Cardiac muscle cell (in vitro differentiated cells and primary cell): Measurements from ENCODE around the gene KANSL3. TPM values are rescaled to one million over a fixed set of nuclear protein-coding genes. Genes with fewer than 3 reads are reported as not detected.

Source experiments
- DNase-seq, 2 donors: peaks; one replicate each; pipeline versions ENCODE4 v3.0.0 to v3.0.0-alpha.2; 2010 to 2017; ENCODE audit warnings: low read depth in 1 of 2, low spot score in 1 of 2
- H3K27ac ChIP-seq: fragments of 200-600 bp; sonication (generic); 2 replicates; pipeline ENCODE4 v1.5.1; 2016
- H3K27me3 ChIP-seq: fragments of 200-600 bp; sonication (generic); 2 replicates; pipeline ENCODE4 v1.6.0; 2016; ENCODE audit warnings: control low read depth
- H3K36me3 ChIP-seq: fragments of 200-600 bp; sonication (generic); 2 replicates; pipeline ENCODE4 v1.5.1; 2016; ENCODE audit warnings: control low read depth
- H3K4me1 ChIP-seq: fragments of 200-600 bp; sonication (generic); 2 replicates; pipeline ENCODE4 v1.8.1; 2017; ENCODE audit warnings: low read depth, mild to moderate bottlenecking, mixed run types
- H3K4me3 ChIP-seq: fragments of 200-600 bp; sonication (generic); 2 replicates; pipeline ENCODE4 v1.5.1; 2016; ENCODE audit warnings: mild to moderate bottlenecking
- H3K9me3 ChIP-seq: fragments of 200-600 bp; sonication (generic); 2 replicates; pipeline ENCODE4 v1.5.1; 2017; ENCODE audit warnings: low read depth, mild to moderate bottlenecking, control low read depth
- CTCF ChIP-seq: IDR thresholded peaks from 2 replicates; pipeline ENCODE4 v1.5.1; 2012; ENCODE audit warnings: low read depth, mild to moderate bottlenecking, low read length
- polyA plus RNA-seq: library from polyadenylated mRNA; unstranded; fragments of >200 nt; fragmentation: Nextera tagmentation; extraction: Ambion mirVana; gene quantifications from 2 replicates; pipeline ENCODE4 v1.2.1, GENCODE V29; 2016
- total RNA-seq: library from RNA; depleted of rRNA; stranded (reverse); fragments of >200 nt; gene quantifications from 2 replicates; pipeline ENCODE4 v1.2.3, GENCODE V29; 2016

The KANSL3 gene
- total and polyA plus RNA-seq, 2 experiments from 2014 or later, result 40.4 to 59.2 TPM

- Histone ChIP-seq H3K27ac (no peak overlapping the region), H3K9me3 (no peaks in the 10 kb centered on the region), H3K27me3 (no peaks in the 10 kb centered on the region), H3K4me1 (no peaks in the 10 kb centered on the region), H3K4me3 (no peak overlapping the region), H3K36me3 (no peaks in the 10 kb centered on the region)
- no peak for TF ChIP-seq CTCF
- no peak for DNase-seq
Observed at GRCh38 chr2:96552315-96553175, 85.6 kb downstream of the KANSL3 start.

GRCh38 chr2:96551605-96552314 is 86.4 kb downstream of the KANSL3 start:
- no peak for TF ChIP-seq CTCF
- Histone ChIP-seq H3K36me3 (no peaks in the 10 kb centered on the region), H3K27me3 (no peaks in the 10 kb centered on the region), H3K9me3 (no peaks in the 10 kb centered on the region), H3K4me1 (no peaks in the 10 kb centered on the region), H3K4me3 (no peak overlapping the region), H3K27ac (no peak overlapping the region)
- no peak for DNase-seq

- DNase-seq, result no peak
- Histone ChIP-seq H3K27me3 (no peaks in the 10 kb centered on the region), H3K4me3 (no peak overlapping the region), H3K36me3 (no peaks in the 10 kb centered on the region), H3K9me3 (no peaks in the 10 kb centered on the region), H3K4me1 (no peaks in the 10 kb centered on the region), H3K27ac (no peak overlapping the region)
- TF ChIP-seq CTCF, result no peak
Observed at GRCh38 chr2:96550787-96551604, 87.1 kb downstream of the KANSL3 start.

GRCh38 chr2:96549967-96550786 is 87.9 kb downstream of the KANSL3 start:
- H3K4me3 ChIP-seq, result no peak overlapping the region
- no peaks in the 10 kb centered on the region for H3K36me3 ChIP-seq
- no peak overlapping the region for H3K27ac ChIP-seq
- H3K4me1 ChIP-seq, result no peaks in the 10 kb centered on the region
- peak; percentile 26 for TF ChIP-seq CTCF
- H3K27me3 ChIP-seq, result no peaks in the 10 kb centered on the region
- H3K9me3 ChIP-seq, result no peaks in the 10 kb centered on the region
- DNase-seq, result peak in 1 of 2 donors; percentile 32

- no peak for DNase-seq
- H3K27me3 ChIP-seq, result no peaks in the 10 kb centered on the region
- no peak overlapping the region for H3K27ac ChIP-seq
- no peak for TF ChIP-seq CTCF
- no peaks in the 10 kb centered on the region for H3K9me3 ChIP-seq
- no peak overlapping the region for H3K4me3 ChIP-seq
- H3K36me3 ChIP-seq, result no peaks in the 10 kb centered on the region
- H3K4me1 ChIP-seq, result no peaks in the 10 kb centered on the region
Observed at GRCh38 chr2:96549466-96549785, 88.7 kb downstream of the KANSL3 start.
